PC-9 (cell line): Measurements from ENCODE around the gene FXYD4. TPM values are rescaled to one million over a fixed set of nuclear protein-coding genes. Genes with fewer than 3 reads are reported as not detected.

Source experiments
- BruUV-seq: library from RNA; stranded (reverse); fragments of 400-500 nt; replicated peaks from 2 replicates; lab custom pipeline; 2021; lab: Mats Ljungman, UMichigan
- CTCF ChIA-PET: fragments of 300-600 bp; sonication (Branson Sonifier 250); formaldehyde crosslinking; loops from one replicate; lab custom pipeline; 2022; ENCODE audit warnings: antibody characterized with exemption; lab: Charles Lee
- POLR2A ChIA-PET: fragments of 300-600 bp; sonication (Branson Sonifier 250); formaldehyde crosslinking; loops from one replicate; lab custom pipeline; 2022; ENCODE audit warnings: antibody characterized with exemption; ENCODE audit not compliant: unreplicated experiment; lab: Charles Lee
- DNase-seq, 2 experiments: peaks; one replicate each; pipeline versions ENCODE4 v3.0.0 to v3.0.0-alpha.2; 2015 to 2022; ENCODE audit warnings: mixed read lengths in 1 of 2
- H2AFZ ChIP-seq: fragments of 200-600 bp; sonication (generic); 2 replicates; pipeline ENCODE4 v1.8.1; 2017; ENCODE audit warnings: antibody characterized with exemption
- H3F3A ChIP-seq: fragments of 200-600 bp; sonication (generic); 2 replicates; pipeline ENCODE4 v1.8.1; 2017; ENCODE audit warnings: antibody characterized with exemption, mild to moderate bottlenecking, low read depth; ENCODE audit not compliant: insufficient read depth
- H3K27ac ChIP-seq: fragments of 200-600 bp; sonication (generic); 2 replicates; pipeline ENCODE4 v1.6.1; 2016; ENCODE audit warnings: mixed run types
- H3K27me3 ChIP-seq: fragments of 200-600 bp; sonication (generic); 2 replicates; pipeline ENCODE4 v1.6.1; 2016; ENCODE audit warnings: low read depth, mixed run types; ENCODE audit not compliant: insufficient read depth
- H3K36me3 ChIP-seq: fragments of 200-600 bp; sonication (generic); 2 replicates; pipeline ENCODE4 v1.6.1; 2016; ENCODE audit warnings: low read depth, mixed run types
- H3K4me1 ChIP-seq: fragments of 200-600 bp; sonication (generic); replicated peaks from 2 replicates; pipeline ENCODE4 v1.6.1; 2016; ENCODE audit warnings: mixed run types; ENCODE audit not compliant: insufficient read depth
- H3K4me2 ChIP-seq: fragments of 200-600 bp; sonication (generic); 2 replicates; pipeline ENCODE4 v1.6.1; 2017; ENCODE audit warnings: mixed run types
- H3K4me3 ChIP-seq: fragments of 200-600 bp; sonication (generic); 2 replicates; pipeline ENCODE4 v1.6.1; 2016; ENCODE audit warnings: mixed run types
- H3K79me2 ChIP-seq: fragments of 200-600 bp; sonication (generic); 2 replicates; pipeline ENCODE4 v1.6.1; 2017; ENCODE audit warnings: low read depth, mixed run types
- H3K9me2 ChIP-seq: fragments of 200-600 bp; sonication (generic); 2 replicates; pipeline ENCODE4 v1.8.1; 2017; ENCODE audit warnings: mild to moderate bottlenecking; ENCODE audit not compliant: insufficient read depth
- H3K9me3 ChIP-seq: fragments of 200-600 bp; sonication (generic); 2 replicates; pipeline ENCODE4 v1.8.1; 2016; ENCODE audit warnings: low read depth; ENCODE audit not compliant: insufficient read depth
- H4K20me1 ChIP-seq: fragments of 200-600 bp; sonication (generic); 2 replicates; pipeline ENCODE4 v1.8.1; 2017; ENCODE audit not compliant: insufficient read depth
- EZH2 ChIP-seq: fragments of 200-600 bp; sonication (generic); IDR thresholded peaks from 2 replicates; pipeline ENCODE4 v1.8.0; 2017; ENCODE audit warnings: antibody characterized with exemption, low read depth
- intact Hi-C: fragments of 100-400 bp; cut with micrococcal nuclease; formaldehyde crosslinking; loops from one replicate; pipeline ENCODE4 v1.10.0; 2022; ENCODE audit not compliant: unreplicated experiment
- total RNA-seq: library from RNA; stranded (reverse); gene quantifications from 2 replicates; pipeline ENCODE4 v1.2.3, GENCODE V29; 2021
- TF ChIP-seq, protein P1 (sequence below): fragments of 200-600 bp; sonication (generic); conservative IDR thresholded peaks from 2 replicates; pipeline ENCODE4 v1.6.1; 2017; ENCODE audit warnings: mixed run types, antibody characterized with exemption, mild to moderate bottlenecking, moderate library complexity

Gene FXYD4
- total RNA-seq, 1 experiment from 2014 or later: not detected

DNA sequence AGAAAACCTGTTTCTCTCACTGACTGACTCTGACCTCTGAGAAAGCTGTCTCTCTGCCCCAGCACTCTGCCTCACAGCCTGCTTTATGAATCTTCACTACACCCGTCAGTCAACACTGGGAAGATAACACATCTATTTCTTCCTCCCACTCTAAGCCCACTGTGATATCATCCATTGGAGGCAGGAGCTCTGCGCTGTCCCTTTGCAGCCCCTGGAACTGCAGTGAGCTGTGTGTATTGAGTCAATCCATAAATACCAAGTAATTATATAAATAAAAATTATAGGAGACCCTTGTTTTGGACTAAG is 17.2 kb upstream of the FXYD4 start:
- Histone ChIP-seq H3K79me2 (no peaks in the 10 kb centered on the region), H3K27ac (peak overlapping the region; percentile 80), H3K36me3 (no peaks in the 10 kb centered on the region), H2AFZ (no peak overlapping the region), H3K4me1 (peaks cover 61% of the 10 kb centered on the region), H4K20me1 (no peaks in the 10 kb centered on the region), H3K27me3 (no peaks in the 10 kb centered on the region), H3K9me3 (no peaks in the 10 kb centered on the region), H3K4me3 (no peak overlapping the region), H3K9me2 (no peaks in the 10 kb centered on the region), H3F3A (peaks cover 56% of the 10 kb centered on the region), H3K4me2 (peak overlapping the region; percentile 52)
- intact Hi-C loops: loop anchor here (2.0 to 5.0 kb wide), 3 partner anchors 23 to 83 kb away; partner anchors contain the start of gene ZNF487
- no peak for TF ChIP-seq EZH2
- TF ChIP-seq, protein P1, sequence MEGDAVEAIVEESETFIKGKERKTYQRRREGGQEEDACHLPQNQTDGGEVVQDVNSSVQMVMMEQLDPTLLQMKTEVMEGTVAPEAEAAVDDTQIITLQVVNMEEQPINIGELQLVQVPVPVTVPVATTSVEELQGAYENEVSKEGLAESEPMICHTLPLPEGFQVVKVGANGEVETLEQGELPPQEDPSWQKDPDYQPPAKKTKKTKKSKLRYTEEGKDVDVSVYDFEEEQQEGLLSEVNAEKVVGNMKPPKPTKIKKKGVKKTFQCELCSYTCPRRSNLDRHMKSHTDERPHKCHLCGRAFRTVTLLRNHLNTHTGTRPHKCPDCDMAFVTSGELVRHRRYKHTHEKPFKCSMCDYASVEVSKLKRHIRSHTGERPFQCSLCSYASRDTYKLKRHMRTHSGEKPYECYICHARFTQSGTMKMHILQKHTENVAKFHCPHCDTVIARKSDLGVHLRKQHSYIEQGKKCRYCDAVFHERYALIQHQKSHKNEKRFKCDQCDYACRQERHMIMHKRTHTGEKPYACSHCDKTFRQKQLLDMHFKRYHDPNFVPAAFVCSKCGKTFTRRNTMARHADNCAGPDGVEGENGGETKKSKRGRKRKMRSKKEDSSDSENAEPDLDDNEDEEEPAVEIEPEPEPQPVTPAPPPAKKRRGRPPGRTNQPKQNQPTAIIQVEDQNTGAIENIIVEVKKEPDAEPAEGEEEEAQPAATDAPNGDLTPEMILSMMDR: no peak
- ChIA-PET POLR2A (no interaction called here), CTCF (interaction anchor here (0.5 to 0.7 kb wide), 2 partner anchors 67 to 107 kb away, joined by 3 to 5 read pairs; no protein-coding TSS in a partner anchor)
- no TSS peak for BruUV-seq
- DNase-seq: no peak

DNA sequence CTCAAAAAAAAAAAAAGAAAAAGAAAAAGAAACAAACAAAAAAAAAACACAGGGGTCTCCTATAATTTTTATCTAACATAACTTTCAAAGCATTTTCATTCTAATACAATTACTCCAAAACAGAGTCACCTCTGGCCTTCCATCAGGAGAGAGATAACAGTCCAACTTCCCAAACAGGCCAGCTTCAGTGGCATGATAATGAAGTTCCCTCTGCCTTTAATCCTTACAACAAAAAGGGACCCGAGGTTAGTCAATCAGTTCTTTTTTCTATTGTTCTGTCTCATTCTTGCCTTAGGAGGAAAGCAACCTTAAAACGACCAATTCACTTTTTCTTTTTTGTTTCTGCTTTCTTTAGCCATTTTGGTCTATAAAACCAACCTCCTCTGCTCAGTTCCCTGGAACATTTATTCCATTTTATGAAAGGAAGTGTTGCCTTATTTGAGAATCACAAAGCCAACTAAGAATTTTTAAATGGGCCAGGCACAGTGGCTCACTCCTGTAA is 16.5 kb upstream of the FXYD4 start:
- Histone ChIP-seq H3K9me3 (no peaks in the 10 kb centered on the region), H3K27ac (peak overlapping the region; percentile 80), H2AFZ (no peak overlapping the region), H3F3A (peaks cover 54% of the 10 kb centered on the region), H3K4me2 (peak overlapping the region; percentile 52), H3K4me3 (no peak overlapping the region), H3K27me3 (no peaks in the 10 kb centered on the region), H3K36me3 (no peaks in the 10 kb centered on the region), H3K9me2 (no peaks in the 10 kb centered on the region), H3K4me1 (peaks cover 54% of the 10 kb centered on the region), H4K20me1 (no peaks in the 10 kb centered on the region), H3K79me2 (no peaks in the 10 kb centered on the region)
- CTCF ChIA-PET: interaction anchor here (0.5 to 0.7 kb wide), 3 partner anchors 23 to 152 kb away, joined by 4 to 8 read pairs (median 5); no protein-coding TSS in a partner anchor
- POLR2A ChIA-PET: no interaction called here
- no peak for TF ChIP-seq EZH2
- TF ChIP-seq, protein P1: no peak
- BruUV-seq: no TSS peak
- intact Hi-C loops: loop anchor here (2.0 to 5.0 kb wide), 3 partner anchors 22 to 82 kb away; partner anchors contain the start of gene ZNF487
- DNase-seq: no peak

DNA sequence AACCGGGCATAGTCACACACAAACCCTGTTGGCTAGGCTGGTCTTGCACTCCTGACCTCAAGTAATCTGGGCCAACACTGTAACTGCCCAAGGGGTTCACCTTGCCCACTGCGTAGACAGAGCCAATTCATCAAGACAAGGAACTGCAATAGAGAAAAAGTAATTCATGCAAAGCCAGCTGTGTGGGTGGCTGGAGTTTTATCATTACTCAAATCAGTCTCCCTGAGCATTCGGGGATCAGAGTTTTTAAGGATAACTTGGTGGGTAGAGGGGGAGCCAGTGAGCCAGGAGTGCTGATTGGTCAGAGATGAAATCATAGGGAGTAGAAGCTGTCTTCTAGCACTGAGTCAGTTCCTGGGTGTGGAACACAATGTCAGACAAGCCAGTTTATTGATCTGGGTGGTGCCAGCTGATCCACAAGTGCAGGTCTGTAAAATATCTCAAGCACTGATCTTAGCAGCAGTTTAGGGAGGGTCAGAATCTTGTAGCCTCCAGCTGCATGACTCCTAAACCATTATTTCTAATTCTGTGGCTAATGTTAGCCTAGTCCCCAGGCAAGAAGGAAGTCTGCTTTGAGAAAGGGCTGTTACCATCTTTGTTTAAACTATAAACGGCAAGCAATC is 15.6 kb upstream of the FXYD4 start:
- DNase-seq: peak; percentile 65 to 100
- Histone ChIP-seq H3K4me1 (peaks cover 45% of the 10 kb centered on the region), H3K36me3 (no peaks in the 10 kb centered on the region), H3K79me2 (no peaks in the 10 kb centered on the region), H3K27me3 (no peaks in the 10 kb centered on the region), H4K20me1 (no peaks in the 10 kb centered on the region), H2AFZ (no peak overlapping the region), H3K9me2 (no peaks in the 10 kb centered on the region), H3K27ac (peak overlapping the region; percentile 88), H3F3A (peaks cover 54% of the 10 kb centered on the region), H3K4me2 (peak overlapping the region; percentile 61), H3K9me3 (no peaks in the 10 kb centered on the region), H3K4me3 (no peak overlapping the region)
- TF ChIP-seq, protein P1: peak; percentile 38; the same call in 1 of the 2 replicates
- no peak for TF ChIP-seq EZH2
- BruUV-seq: no TSS peak
- POLR2A ChIA-PET: interaction anchor here (0.5 to 0.7 kb wide), 4 partner anchors 18 to 668 kb away, joined by 3 to 7 read pairs (median 5); no protein-coding TSS in a partner anchor
- intact Hi-C loops: loop anchor here (2.0 kb wide), 2 partner anchors 21 to 41 kb away; no protein-coding TSS in a partner anchor
- CTCF ChIA-PET: interaction anchor here (0.7 kb wide), 3 partner anchors 22 to 152 kb away, joined by 3 to 8 read pairs (median 4); no protein-coding TSS in a partner anchor
